Measurements from ENCODE around the gene FAM114A1. TPM values are rescaled to one million over a fixed set of nuclear protein-coding genes. Genes with fewer than 3 reads are reported as not detected.

FAM114A1 gene
- polyA plus RNA-seq, 1 donor from 2014 or later = not detected

- H3K27ac ChIP-seq (ENCODE audit: low read length) = no peak overlapping the region
- H3K9ac ChIP-seq (ENCODE audit: low read length) = no peak overlapping the region
- H3K4me3 ChIP-seq (ENCODE audit: low read length) = no peak overlapping the region
Measured at GRCh38 chr4:38889143-38889542, 21.5 kb downstream of the FAM114A1 start.

GRCh38 chr4:38891051-38891983, 23.7 kb downstream of the FAM114A1 start:
- no peaks in the 10 kb centered on the region for H3K9me3 ChIP-seq (ENCODE audit: low read length)

More at GRCh38 chr4:38889143-38889542, 21.5 kb downstream of the FAM114A1 start:
- no peaks in the 10 kb centered on the region for H3K36me3 ChIP-seq (ENCODE audit: insufficient read depth, low read length)
- H2AFZ ChIP-seq (ENCODE audit: low read depth, low read length) = no peak overlapping the region
- TF ChIP-seq RAD21 (conservative IDR thresholded peaks at IDR 0.05) = no peak
- TF ChIP-seq EZH2 (IDR thresholded peaks at IDR 0.05; ENCODE audit: borderline replicate concordance, insufficient read depth, low read length, poor library complexity, severe bottlenecking) = no peak
- no peak for TF ChIP-seq SMC3 (conservative IDR thresholded peaks at IDR 0.05; ENCODE audit: poor library complexity)
- no peak for TF ChIP-seq CTCF (IDR thresholded peaks at IDR 0.05; ENCODE audit: poor library complexity, severe bottlenecking)
- peak; percentile 23 for TF ChIP-seq POLR2AphosphoS5 (IDR thresholded peaks at IDR 0.05)
- H3K79me2 ChIP-seq (replicated peaks; ENCODE audit: insufficient read depth, low read length) = no peaks in the 10 kb centered on the region
- H3K27me3 ChIP-seq (ENCODE audit: insufficient read depth, low read depth, low read length) = no peaks in the 10 kb centered on the region
- no peaks in the 10 kb centered on the region for H3K9me2 ChIP-seq (ENCODE audit: insufficient read depth, low read length)
- H3K9me3 ChIP-seq (ENCODE audit: low read length) = no peaks in the 10 kb centered on the region
- H3K4me2 ChIP-seq (ENCODE audit: low read length) = no peak overlapping the region
- H3F3A ChIP-seq (ENCODE audit: insufficient read depth, low read length, poor library complexity, severe bottlenecking) = no peaks in the 10 kb centered on the region
- H4K20me1 ChIP-seq (ENCODE audit: insufficient read depth) = no peaks in the 10 kb centered on the region

More at GRCh38 chr4:38891051-38891983, 23.7 kb downstream of the FAM114A1 start:
- TF ChIP-seq EZH2 (IDR thresholded peaks at IDR 0.05; ENCODE audit: borderline replicate concordance, insufficient read depth, low read length, poor library complexity, severe bottlenecking) = no peak
- no peak for TF ChIP-seq RAD21 (conservative IDR thresholded peaks at IDR 0.05)
- no peak for TF ChIP-seq TAF1 (IDR thresholded peaks at IDR 0.05; ENCODE audit: low read depth)
- TF ChIP-seq CTCF (IDR thresholded peaks at IDR 0.05; ENCODE audit: poor library complexity, severe bottlenecking) = no peak
- TF ChIP-seq EP300 (conservative IDR thresholded peaks at IDR 0.05; ENCODE audit: poor library complexity, severe bottlenecking) = no peak
- TF ChIP-seq MXI1 (conservative IDR thresholded peaks at IDR 0.05; ENCODE audit: poor library complexity, severe bottlenecking) = no peak
- TF ChIP-seq POLR2AphosphoS5 (IDR thresholded peaks at IDR 0.05) = no peak
- TF ChIP-seq REST (IDR thresholded peaks at IDR 0.05; ENCODE audit: borderline replicate concordance) = no peak
- TF ChIP-seq SMC3 (conservative IDR thresholded peaks at IDR 0.05; ENCODE audit: poor library complexity) = no peak
- Histone ChIP-seq H3K9me2 (ENCODE audit: insufficient read depth, low read length) (no peaks in the 10 kb centered on the region), H3K4me3 (ENCODE audit: low read length) (no peak overlapping the region), H3K27ac (ENCODE audit: low read length) (no peak overlapping the region), H3K27me3 (ENCODE audit: insufficient read depth, low read depth, low read length) (no peaks in the 10 kb centered on the region), H3K9ac (ENCODE audit: low read length) (no peak overlapping the region), H2AFZ (ENCODE audit: low read depth, low read length) (no peak overlapping the region), H3K79me2 (replicated peaks; ENCODE audit: insufficient read depth, low read length) (no peaks in the 10 kb centered on the region), H3K36me3 (ENCODE audit: insufficient read depth, low read length) (no peaks in the 10 kb centered on the region), H3F3A (ENCODE audit: insufficient read depth, low read length, poor library complexity, severe bottlenecking) (no peaks in the 10 kb centered on the region), H4K20me1 (ENCODE audit: insufficient read depth) (no peaks in the 10 kb centered on the region), H3K4me2 (ENCODE audit: low read length) (no peak overlapping the region)
